GM18499 (cell line): ENCODE data around the gene PEAK1.
"Not testable (repeated sequence)": the region's sequence is repeated elsewhere in the genome, so short reads cannot be mapped to it uniquely, and the experiment has no call there.

Source experiments
- ATAC-seq: cut with Tn5 transposase; IDR thresholded peaks from one replicate; pipeline ENCODE4 v1.9.1; 2021; ENCODE audit warnings: moderate number of reproducible peaks; ENCODE audit not compliant: insufficient read depth, unreplicated experiment

PEAK1 gene

GRCh38 chr15:77160562-77161478 lies 259.1 kb downstream of the PEAK1 start:
- no peak for ATAC-seq

DNA sequence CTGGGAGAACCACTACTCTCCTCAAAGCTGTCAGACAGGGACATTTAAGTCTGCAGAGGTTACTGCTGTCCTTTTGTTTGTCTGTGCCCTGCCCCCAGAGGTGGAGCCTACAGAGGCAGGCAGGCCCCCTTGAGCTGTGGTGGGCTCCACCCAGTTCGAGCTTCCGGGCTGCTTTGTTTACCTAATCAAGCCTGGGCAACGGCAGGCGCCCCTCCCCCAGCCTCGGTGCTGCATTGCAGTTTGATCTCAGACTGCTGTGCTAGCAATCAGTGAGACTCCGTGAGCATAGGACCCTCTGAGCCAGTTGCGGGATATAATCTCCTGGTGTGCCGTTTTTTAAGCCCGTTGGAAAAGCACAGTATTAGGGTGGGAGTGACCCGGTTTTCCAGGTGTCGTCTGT lies 263.9 kb downstream of the PEAK1 start:
- not testable (repeated sequence) for ATAC-seq

DNA sequence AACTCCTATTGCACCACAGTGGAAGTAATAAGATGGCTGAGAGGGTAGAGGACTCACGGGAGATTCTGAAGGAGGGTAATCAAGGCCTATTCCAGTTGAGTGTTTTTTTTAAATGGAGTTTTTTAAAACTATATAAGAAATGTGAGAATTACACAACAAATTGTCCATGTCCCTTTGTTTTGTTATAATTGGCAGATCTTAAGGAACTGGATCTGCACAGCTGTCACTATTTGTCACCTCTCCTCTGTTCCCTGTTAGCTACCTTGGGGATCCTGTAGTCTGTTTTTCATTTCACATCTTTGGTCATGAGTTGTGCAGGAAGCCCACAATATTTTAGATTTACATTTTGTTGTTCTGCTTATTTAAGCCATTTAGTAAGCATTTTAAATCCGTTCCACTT lies 271.7 kb downstream of the PEAK1 start:
- ATAC-seq = no peak

DNA sequence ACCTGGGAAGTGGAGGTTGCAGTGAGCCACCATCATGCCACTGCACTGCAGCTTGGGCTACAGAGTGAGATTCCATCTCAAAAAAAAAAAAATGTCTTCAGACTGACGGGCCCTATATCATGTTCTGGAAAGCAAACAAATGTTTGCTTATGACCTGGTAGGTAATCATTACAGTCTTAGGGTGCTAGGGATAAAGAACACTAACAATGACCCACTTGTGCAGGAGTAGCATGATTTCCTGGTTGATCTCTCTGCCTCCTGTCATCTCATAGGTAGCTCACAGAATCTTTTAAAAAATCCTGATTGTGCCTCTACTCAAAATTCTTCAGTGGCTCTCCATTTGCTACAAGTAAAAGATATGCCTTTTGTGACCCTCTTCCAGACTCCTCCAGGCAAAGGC lies 274.5 kb downstream of the PEAK1 start:
- no peak for ATAC-seq

GRCh38 chr15:77144492-77145070 lies 275.3 kb downstream of the PEAK1 start:
- ATAC-seq = no peak

- no peak for ATAC-seq
These were observed 275.9 kb downstream of the PEAK1 start for GRCh38 chr15:77144026-77144425.

- ATAC-seq = no peak
These were observed 276.3 kb downstream of the PEAK1 start for GRCh38 chr15:77143616-77144015.

GRCh38 chr15:77143191-77143590 lies 276.7 kb downstream of the PEAK1 start:
- no peak for ATAC-seq

DNA sequence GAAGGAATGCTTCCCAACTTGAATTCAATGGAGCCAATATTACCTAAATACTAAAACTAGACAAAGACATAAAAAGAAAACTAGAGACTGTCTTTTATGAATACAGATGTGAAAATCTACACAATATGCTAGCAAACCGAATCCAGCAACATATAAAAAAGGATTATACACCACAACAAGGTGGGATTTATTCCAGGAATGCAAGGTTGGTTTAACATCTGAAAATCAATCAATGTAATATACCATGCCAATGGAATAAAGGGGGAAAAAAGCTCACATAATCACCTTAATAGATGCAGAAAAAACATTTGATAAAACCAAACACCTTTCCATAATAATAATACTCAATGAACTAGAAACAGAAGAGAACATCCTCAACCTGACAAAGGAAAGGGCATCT lies 279.7 kb downstream of the PEAK1 start:
- ATAC-seq = no peak

DNA sequence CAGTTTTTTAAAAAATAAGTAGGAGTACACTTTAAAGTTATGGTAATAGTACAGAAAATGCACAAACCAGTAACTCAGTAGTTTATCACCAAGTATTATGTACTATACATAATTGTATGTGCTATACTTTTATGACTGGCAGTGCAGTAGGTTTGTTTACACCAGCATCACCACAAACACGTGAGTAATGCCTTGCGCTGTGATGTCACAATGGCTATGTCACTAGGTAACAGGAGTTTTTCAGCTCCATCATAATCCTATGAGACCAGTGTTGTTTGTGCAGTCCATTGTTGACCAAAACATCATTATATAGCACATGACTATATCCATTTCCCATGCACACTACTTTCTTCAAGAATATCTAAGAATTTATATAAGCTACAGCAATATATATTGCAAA lies 280.6 kb downstream of the PEAK1 start:
- no peak for ATAC-seq

DNA sequence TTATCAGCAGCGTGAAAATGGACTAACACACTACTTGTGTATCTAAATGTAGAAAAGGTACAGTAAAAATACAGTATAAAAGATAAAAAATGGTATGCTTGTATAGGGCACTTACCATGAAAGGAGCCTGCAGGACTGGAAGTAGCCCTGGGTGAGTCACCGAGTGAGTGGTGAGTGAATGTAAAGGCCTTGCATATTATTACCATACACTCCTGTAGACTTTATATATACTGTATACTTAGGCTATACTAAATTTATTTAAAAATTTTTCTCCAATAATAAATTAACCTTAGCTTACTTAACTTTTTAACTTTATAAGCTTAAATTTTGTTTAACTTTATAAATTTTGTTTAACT lies 281.8 kb downstream of the PEAK1 start:
- no peak for ATAC-seq

GRCh38 chr15:77135181-77135580 lies 284.7 kb downstream of the PEAK1 start:
- no peak for ATAC-seq

DNA sequence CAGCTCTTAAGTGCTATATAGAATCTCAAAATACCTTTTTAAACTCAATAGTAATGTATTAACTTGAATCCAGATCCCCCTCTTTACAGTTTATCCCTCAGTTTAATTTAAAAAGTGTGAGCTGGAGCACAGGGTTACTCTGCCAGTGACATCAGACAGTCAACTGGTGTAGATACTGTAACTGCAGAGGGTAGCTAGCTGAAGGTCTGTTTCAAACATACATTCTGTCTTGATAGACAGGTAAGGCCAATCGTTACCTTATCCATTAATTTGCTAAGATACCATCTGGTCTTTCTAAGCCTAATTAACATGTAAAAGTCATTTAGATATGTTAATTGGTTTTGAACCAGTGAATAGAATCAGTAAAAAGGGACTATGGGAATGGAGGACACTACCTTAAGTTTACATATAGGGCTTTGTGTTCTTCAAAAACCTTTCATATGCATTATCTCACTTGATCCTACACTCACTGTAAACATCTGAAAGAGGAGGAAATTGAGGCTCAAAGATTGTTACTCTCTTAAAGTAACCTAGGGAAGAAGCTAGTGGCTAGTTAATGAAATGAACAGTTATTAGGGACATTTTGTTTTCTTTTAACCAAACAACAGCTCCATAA lies 289.5 kb downstream of the PEAK1 start:
- no peak for ATAC-seq

DNA sequence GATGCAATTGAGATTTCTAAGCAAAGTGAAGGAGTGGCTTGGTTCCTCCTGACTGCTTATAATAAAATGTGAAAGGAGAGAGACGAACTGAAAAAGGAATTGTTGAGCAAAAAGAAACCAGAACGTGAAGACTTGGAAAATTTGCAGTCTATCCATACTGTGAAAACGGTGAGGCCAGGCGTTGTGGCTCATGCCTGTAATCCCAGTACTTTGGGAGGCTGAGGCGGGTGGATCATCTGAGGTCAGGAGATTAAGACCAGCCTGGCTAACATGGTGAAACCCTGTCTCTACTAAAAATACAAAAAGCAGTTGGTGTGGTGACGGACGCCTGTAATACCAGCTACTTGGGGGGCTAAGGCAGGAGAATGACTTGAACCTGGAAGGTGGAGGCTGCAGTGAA lies 292.3 kb downstream of the PEAK1 start:
- ATAC-seq = no peak

DNA sequence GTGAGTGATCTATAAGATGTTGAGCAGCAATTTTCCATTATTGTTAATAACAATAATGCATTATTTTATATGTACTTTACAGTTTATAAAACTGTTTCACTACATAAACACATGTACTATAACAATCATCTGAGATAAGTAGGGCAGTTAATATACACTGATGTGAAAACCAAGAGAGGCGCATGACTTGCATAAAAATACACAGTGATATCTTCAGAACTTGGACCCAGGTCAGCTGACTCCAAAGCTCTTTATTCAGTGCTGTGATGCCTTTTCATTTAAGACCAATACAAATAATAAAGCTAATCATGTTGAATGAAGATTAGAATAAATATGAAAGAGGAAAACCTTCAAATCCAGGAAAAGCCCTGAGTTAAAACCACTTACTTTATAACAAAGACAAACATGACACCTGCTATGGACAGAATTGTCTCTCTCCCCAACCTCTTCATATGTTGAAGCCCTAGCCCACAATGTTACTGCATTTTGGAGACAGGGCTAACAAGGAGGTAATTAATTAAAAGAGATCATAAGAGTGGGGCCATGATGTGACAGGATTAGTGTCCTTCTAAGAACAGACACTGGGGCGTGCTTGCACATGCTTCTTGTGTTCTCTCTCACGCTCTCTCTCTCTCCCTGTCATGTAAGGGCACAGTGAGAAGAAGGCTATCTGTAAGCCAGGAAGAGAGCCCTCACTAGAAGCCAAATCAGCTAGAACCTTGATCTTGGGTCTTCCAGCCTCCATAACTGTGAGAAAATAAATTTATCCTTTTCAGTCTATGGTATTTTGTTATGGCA lies 293.2 kb downstream of the PEAK1 start:
- no peak for ATAC-seq

DNA sequence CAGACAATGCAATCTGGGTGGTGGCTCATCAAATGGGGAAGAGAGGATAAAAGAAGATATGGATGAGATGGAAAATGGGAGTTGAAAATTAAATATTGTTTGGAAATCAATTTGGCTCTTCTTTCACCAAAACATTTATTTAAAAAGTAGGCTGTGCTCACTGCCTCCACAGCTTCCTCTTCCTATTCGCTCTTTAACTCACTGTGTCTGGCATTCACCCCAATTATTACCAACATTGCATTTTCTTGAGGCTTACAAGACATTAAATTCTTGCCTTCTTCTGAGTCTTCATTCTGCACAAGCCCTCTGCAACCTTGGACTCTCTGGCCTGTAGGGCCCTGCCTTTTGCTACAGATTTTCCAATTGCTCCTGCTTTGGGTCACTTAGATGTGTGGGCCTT lies 296.1 kb downstream of the PEAK1 start:
- no peak for ATAC-seq

DNA sequence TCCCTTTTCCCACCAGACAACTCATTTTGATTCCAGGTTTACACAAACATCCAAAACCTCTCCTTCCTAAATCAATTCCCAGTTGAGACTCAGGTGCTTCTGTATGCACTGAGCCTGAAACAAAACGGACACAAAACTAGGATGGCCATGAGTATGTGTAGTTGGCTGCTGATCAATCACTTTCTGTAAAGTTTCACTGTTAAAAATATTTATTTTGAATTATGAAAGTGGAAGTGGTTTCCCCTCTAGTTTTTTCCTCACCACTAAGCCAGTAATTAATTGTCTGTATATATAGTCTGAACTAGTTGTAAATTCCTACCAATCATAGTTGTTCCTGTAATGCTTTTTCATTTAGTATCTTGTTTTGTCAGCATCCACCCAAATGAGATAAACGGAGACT lies 297.3 kb downstream of the PEAK1 start:
- no peak for ATAC-seq

- no peak for ATAC-seq
These were observed 298.3 kb downstream of the PEAK1 start for GRCh38 chr15:77121599-77121998.

- ATAC-seq = no peak
These were observed 299.3 kb downstream of the PEAK1 start for GRCh38 chr15:77120576-77120975.

- ATAC-seq = no peak
These were observed 300.5 kb downstream of the PEAK1 start for GRCh38 chr15:77119446-77119845.

GRCh38 chr15:77118882-77119321 lies 301.0 kb downstream of the PEAK1 start:
- no peak for ATAC-seq
